Measurements from ENCODE around the gene RPAP2.

RPAP2 gene

DNA sequence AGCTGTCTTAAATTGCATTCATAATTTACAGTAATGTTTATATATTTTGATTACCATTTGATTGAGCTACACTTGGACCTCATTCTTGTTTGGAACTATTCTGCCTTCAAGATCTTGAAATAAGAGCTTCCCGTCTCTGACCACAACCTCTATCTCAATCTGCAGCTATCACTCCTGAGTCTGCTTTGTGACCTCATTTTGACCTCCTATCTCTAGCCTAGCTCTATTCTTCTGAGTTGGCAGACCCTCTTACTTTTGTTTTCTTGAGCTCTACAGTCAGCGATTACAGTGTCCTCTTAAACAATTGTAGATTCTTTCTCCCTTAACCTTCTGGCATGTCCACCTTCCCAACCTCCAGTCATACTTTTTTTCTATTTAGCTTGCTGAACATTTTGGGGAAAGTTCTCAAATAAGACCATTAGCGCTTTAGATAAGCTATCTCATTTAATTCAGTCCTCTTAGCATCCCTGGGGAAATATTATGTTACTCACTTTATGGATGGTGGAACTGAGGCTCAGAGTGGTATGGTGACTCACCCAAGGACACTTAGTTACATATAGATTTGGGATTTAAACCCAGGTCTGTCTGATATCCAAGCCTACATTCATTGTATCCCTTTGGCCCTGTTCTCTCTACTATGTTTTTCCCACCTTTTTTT is 19.1 kb downstream of the RPAP2 start:
- TF ChIP-seq TCF4 (CRISPR knock-in tag; IDR thresholded peaks at IDR 0.05; ENCODE audit: borderline replicate concordance), result no peak
- TF ChIP-seq, protein P1, sequence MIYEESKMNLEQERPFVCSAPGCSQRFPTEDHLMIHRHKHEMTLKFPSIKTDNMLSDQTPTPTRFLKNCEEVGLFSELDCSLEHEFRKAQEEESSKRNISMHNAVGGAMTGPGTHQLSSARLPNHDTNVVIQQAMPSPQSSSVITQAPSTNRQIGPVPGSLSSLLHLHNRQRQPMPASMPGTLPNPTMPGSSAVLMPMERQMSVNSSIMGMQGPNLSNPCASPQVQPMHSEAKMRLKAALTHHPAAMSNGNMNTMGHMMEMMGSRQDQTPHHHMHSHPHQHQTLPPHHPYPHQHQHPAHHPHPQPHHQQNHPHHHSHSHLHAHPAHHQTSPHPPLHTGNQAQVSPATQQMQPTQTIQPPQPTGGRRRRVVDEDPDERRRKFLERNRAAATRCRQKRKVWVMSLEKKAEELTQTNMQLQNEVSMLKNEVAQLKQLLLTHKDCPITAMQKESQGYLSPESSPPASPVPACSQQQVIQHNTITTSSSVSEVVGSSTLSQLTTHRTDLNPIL (CRISPR knock-in tag; IDR thresholded peaks at IDR 0.05; ENCODE audit: low read depth), result no peak
- TF ChIP-seq ZFP3 (CRISPR knock-in tag; IDR thresholded peaks at IDR 0.05), result no peak
- no peak for TF ChIP-seq ZNF70 (CRISPR knock-in tag; IDR thresholded peaks at IDR 0.05)
- no peak for TF ChIP-seq PPARA (CRISPR knock-in tag; IDR thresholded peaks at IDR 0.05; ENCODE audit: borderline replicate concordance)
- TF ChIP-seq, protein P2, sequence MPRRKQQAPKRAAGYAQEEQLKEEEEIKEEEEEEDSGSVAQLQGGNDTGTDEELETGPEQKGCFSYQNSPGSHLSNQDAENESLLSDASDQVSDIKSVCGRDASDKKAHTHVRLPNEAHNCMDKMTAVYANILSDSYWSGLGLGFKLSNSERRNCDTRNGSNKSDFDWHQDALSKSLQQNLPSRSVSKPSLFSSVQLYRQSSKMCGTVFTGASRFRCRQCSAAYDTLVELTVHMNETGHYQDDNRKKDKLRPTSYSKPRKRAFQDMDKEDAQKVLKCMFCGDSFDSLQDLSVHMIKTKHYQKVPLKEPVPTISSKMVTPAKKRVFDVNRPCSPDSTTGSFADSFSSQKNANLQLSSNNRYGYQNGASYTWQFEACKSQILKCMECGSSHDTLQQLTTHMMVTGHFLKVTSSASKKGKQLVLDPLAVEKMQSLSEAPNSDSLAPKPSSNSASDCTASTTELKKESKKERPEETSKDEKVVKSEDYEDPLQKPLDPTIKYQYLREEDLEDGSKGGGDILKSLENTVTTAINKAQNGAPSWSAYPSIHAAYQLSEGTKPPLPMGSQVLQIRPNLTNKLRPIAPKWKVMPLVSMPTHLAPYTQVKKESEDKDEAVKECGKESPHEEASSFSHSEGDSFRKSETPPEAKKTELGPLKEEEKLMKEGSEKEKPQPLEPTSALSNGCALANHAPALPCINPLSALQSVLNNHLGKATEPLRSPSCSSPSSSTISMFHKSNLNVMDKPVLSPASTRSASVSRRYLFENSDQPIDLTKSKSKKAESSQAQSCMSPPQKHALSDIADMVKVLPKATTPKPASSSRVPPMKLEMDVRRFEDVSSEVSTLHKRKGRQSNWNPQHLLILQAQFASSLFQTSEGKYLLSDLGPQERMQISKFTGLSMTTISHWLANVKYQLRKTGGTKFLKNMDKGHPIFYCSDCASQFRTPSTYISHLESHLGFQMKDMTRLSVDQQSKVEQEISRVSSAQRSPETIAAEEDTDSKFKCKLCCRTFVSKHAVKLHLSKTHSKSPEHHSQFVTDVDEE (CRISPR knock-in tag; IDR thresholded peaks at IDR 0.05), result no peak
- no peak for TF ChIP-seq GLIS3 (CRISPR knock-in tag; IDR thresholded peaks at IDR 0.05)
- no peak for TF ChIP-seq ZNF8 (CRISPR knock-in tag; IDR thresholded peaks at IDR 0.05)
- no peak for TF ChIP-seq SNAI2 (CRISPR knock-in tag; IDR thresholded peaks at IDR 0.05)
- no peak for TF ChIP-seq ZC3H10 (CRISPR knock-in tag; IDR thresholded peaks at IDR 0.05)
- no peak for TF ChIP-seq RARB (CRISPR knock-in tag; IDR thresholded peaks at IDR 0.05)
- TF ChIP-seq ESRRG (CRISPR knock-in tag; IDR thresholded peaks at IDR 0.05), result no peak
- no peak for TF ChIP-seq ISL1 (CRISPR knock-in tag; IDR thresholded peaks at IDR 0.05)
- TF ChIP-seq TOX (CRISPR knock-in tag; IDR thresholded peaks at IDR 0.05; ENCODE audit: borderline replicate concordance), result no peak
- no peak for TF ChIP-seq ARNTL (CRISPR knock-in tag; IDR thresholded peaks at IDR 0.05; ENCODE audit: borderline replicate concordance, low read depth)
- TF ChIP-seq, protein P3, sequence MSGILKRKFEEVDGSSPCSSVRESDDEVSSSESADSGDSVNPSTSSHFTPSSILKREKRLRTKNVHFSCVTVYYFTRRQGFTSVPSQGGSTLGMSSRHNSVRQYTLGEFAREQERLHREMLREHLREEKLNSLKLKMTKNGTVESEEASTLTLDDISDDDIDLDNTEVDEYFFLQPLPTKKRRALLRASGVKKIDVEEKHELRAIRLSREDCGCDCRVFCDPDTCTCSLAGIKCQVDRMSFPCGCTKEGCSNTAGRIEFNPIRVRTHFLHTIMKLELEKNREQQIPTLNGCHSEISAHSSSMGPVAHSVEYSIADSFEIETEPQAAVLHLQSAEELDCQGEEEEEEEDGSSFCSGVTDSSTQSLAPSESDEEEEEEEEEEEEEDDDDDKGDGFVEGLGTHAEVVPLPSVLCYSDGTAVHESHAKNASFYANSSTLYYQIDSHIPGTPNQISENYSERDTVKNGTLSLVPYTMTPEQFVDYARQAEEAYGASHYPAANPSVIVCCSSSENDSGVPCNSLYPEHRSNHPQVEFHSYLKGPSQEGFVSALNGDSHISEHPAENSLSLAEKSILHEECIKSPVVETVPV (CRISPR knock-in tag; IDR thresholded peaks at IDR 0.05), result no peak
- no peak for TF ChIP-seq CSDC2 (CRISPR knock-in tag; IDR thresholded peaks at IDR 0.05)
- TF ChIP-seq, protein P4, sequence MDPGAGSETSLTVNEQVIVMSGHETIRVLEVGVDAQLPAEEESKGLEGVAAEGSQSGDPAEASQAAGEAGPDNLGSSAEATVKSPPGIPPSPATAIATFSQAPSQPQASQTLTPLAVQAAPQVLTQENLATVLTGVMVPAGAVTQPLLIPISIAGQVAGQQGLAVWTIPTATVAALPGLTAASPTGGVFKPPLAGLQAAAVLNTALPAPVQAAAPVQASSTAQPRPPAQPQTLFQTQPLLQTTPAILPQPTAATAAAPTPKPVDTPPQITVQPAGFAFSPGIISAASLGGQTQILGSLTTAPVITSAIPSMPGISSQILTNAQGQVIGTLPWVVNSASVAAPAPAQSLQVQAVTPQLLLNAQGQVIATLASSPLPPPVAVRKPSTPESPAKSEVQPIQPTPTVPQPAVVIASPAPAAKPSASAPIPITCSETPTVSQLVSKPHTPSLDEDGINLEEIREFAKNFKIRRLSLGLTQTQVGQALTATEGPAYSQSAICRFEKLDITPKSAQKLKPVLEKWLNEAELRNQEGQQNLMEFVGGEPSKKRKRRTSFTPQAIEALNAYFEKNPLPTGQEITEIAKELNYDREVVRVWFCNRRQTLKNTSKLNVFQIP (CRISPR knock-in tag; IDR thresholded peaks at IDR 0.05; ENCODE audit: borderline replicate concordance, low read depth), result no peak
- TF ChIP-seq ZNF565 (CRISPR knock-in tag; conservative IDR thresholded peaks at IDR 0.05; ENCODE audit: low read depth), result no peak

DNA sequence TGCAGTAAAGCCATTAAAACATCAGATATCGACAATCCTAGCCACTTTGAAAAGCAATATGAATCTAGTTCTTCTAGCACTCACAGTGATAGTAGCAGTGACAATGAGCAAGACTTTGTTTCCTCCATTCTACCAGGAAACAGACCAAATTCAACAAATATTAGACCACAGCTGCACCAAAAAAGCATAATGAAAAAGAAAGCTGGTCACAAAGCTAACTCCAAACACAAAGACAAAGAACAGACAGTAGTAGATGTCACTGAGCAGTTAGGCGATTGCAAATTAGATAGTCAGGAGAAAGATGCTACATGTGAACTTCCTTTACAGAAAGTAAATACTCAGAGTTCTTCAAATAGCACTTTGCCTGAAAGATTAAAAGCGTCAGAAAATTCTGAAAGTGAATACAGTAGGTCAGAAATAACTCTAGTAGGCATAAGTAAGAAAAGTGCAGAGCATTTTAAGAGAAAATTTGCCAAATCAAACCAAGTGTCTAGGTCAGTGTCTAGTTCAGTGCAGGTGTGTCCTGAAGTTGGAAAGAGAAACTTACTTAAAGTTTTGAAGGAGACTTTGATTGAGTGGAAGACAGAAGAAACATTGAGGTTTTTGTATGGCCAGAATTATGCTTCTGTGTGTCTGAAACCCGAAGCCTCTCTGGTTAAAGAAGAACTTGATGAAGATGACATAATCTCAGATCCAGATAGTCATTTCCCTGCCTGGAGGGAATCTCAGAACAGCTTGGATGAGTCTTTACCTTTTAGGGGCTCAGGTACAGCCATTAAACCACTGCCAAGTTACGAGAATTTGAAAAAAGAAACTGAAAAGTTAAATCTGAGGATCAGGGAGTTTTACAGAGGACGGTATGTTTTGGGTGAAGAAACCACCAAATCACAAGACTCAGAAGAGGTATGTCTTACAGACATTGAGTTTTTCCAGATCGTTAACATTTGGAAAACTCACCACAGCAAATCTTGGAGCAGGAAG is 24.9 kb downstream of the RPAP2 start:
- ATAC-seq, result no peak
- TF ChIP-seq ZNF70 (CRISPR knock-in tag; IDR thresholded peaks at IDR 0.05), result no peak
- TF ChIP-seq, protein P4 (CRISPR knock-in tag; IDR thresholded peaks at IDR 0.05; ENCODE audit: borderline replicate concordance, low read depth), result no peak
- TF ChIP-seq, protein P2 (CRISPR knock-in tag; IDR thresholded peaks at IDR 0.05), result no peak
- TF ChIP-seq, protein P1 (CRISPR knock-in tag; IDR thresholded peaks at IDR 0.05; ENCODE audit: low read depth), result no peak
- TF ChIP-seq RARB (CRISPR knock-in tag; IDR thresholded peaks at IDR 0.05), result no peak
- TF ChIP-seq ZC3H10 (CRISPR knock-in tag; IDR thresholded peaks at IDR 0.05), result no peak
- no peak for TF ChIP-seq CSDC2 (CRISPR knock-in tag; IDR thresholded peaks at IDR 0.05)
- TF ChIP-seq GLIS3 (CRISPR knock-in tag; IDR thresholded peaks at IDR 0.05), result no peak
- TF ChIP-seq SNAI2 (CRISPR knock-in tag; IDR thresholded peaks at IDR 0.05), result no peak
- no peak for TF ChIP-seq ZNF565 (CRISPR knock-in tag; conservative IDR thresholded peaks at IDR 0.05; ENCODE audit: low read depth)
- TF ChIP-seq PPARA (CRISPR knock-in tag; IDR thresholded peaks at IDR 0.05; ENCODE audit: borderline replicate concordance), result no peak
- no peak for TF ChIP-seq ZFP30 (CRISPR knock-in tag; IDR thresholded peaks at IDR 0.05)
- no peak for TF ChIP-seq ISL1 (CRISPR knock-in tag; IDR thresholded peaks at IDR 0.05)
- no peak for TF ChIP-seq ESRRG (CRISPR knock-in tag; IDR thresholded peaks at IDR 0.05)
- TF ChIP-seq ZFP3 (CRISPR knock-in tag; IDR thresholded peaks at IDR 0.05), result no peak
- TF ChIP-seq, protein P3 (CRISPR knock-in tag; IDR thresholded peaks at IDR 0.05), result no peak

More for the DNA sequence above, 19.1 kb downstream of the RPAP2 start:
- no peak for ATAC-seq

All from SK-N-SH treated with all-trans-retinoic acid at 6 μM for 48 hours (cell line).